Measurements from ENCODE around the gene DPM2.

Gene DPM2

GRCh38 chr9:127905788-127906191 is 31.9 kb downstream of the DPM2 start:
- in situ Hi-C loops (cut with MboI; ENCODE audit: low sequenced_read_pairs), result loop anchor here (25.0 kb wide), 2 partner anchors 393 to 693 kb away; no protein-coding TSS in a partner anchor

- in situ Hi-C loops (cut with MboI; ENCODE audit: low sequenced_read_pairs), result loop anchor here (25.0 kb wide), 2 partner anchors 393 to 693 kb away; no protein-coding TSS in a partner anchor
Measured at GRCh38 chr9:127905004-127905728, 32.5 kb downstream of the DPM2 start.

GRCh38 chr9:127904561-127905003 is 33.1 kb downstream of the DPM2 start:
- in situ Hi-C loops (cut with MboI; ENCODE audit: low sequenced_read_pairs), result loop anchor here (25.0 kb wide), 2 partner anchors 392 to 692 kb away; no protein-coding TSS in a partner anchor

GRCh38 chr9:127903557-127904475 is 33.8 kb downstream of the DPM2 start:
- in situ Hi-C loops (cut with MboI; ENCODE audit: low sequenced_read_pairs), result loop anchor here (25.0 kb wide), 2 partner anchors 392 to 692 kb away; no protein-coding TSS in a partner anchor

GRCh38 chr9:127899128-127899943 is 38.3 kb downstream of the DPM2 start, which contains the start of gene ST6GALNAC6:
ST6GALNAC6 (minus strand) TSS chr9:127899603; CDS start chr9:127897981, 1,622 bp downstream.
- in situ Hi-C loops (cut with MboI; ENCODE audit: low sequenced_read_pairs), result no loop called here

GRCh38 chr9:127898433-127899127 is 39.1 kb downstream of the DPM2 start:
- in situ Hi-C loops (cut with MboI; ENCODE audit: low sequenced_read_pairs), result no loop called here

- in situ Hi-C loops (cut with MboI; ENCODE audit: low sequenced_read_pairs), result no loop called here
Measured at GRCh38 chr9:127897193-127897692, 40.4 kb downstream of the DPM2 start.

GRCh38 chr9:127896395-127897192 is 41.1 kb downstream of the DPM2 start:
- in situ Hi-C loops (cut with MboI; ENCODE audit: low sequenced_read_pairs), result no loop called here

- in situ Hi-C loops (cut with MboI; ENCODE audit: low sequenced_read_pairs), result no loop called here
Measured at GRCh38 chr9:127895811-127896210, 41.8 kb downstream of the DPM2 start.

GRCh38 chr9:127893392-127893791 is 44.3 kb downstream of the DPM2 start:
- in situ Hi-C loops (cut with MboI; ENCODE audit: low sequenced_read_pairs), result no loop called here

GRCh38 chr9:127892831-127893230 is 44.8 kb downstream of the DPM2 start:
- in situ Hi-C loops (cut with MboI; ENCODE audit: low sequenced_read_pairs), result no loop called here

GRCh38 chr9:127890053-127890452 is 47.6 kb downstream of the DPM2 start:
- in situ Hi-C loops (cut with MboI; ENCODE audit: low sequenced_read_pairs), result no loop called here

- in situ Hi-C loops (cut with MboI; ENCODE audit: low sequenced_read_pairs), result no loop called here
Measured at GRCh38 chr9:127887792-127888191, 49.9 kb downstream of the DPM2 start.

- in situ Hi-C loops (cut with MboI; ENCODE audit: low sequenced_read_pairs), result no loop called here
Measured at GRCh38 chr9:127886401-127886972, 51.2 kb downstream of the DPM2 start.

GRCh38 chr9:127885508-127886281 is 52.0 kb downstream of the DPM2 start:
- in situ Hi-C loops (cut with MboI; ENCODE audit: low sequenced_read_pairs), result no loop called here

All from HL-60/S4 treated with retinoic acid at 250 ng/mL for 4 days and 3 days (cell line).